ENCODE measurements around the gene ZNF726. TPM values are rescaled to one million over a fixed set of nuclear protein-coding genes. Genes with fewer than 3 reads are reported as not detected.
"Not testable (repeated sequence)": the region's sequence is repeated elsewhere in the genome, so short reads cannot be mapped to it uniquely, and the experiment has no call there.

Gene ZNF726
- polyA plus RNA-seq, 3 donors from 2014 or later, result 1.4 to 1.8 TPM; not detected in 1

GRCh38 chr19:23963396-23963795 lies 48.7 kb downstream of the ZNF726 start:
- peaks cover 3 to 16% (median 10%) of the 10 kb centered on the region in 6 donors for H3K9me3 Mint-ChIP-seq
- not testable (repeated sequence) for H3K27me3 Mint-ChIP-seq (ENCODE audit: low read depth in 3 of 3); H3K36me3 Mint-ChIP-seq; DNase-seq; H3K4me3 Mint-ChIP-seq; H3K27ac Mint-ChIP-seq; H3K4me1 Mint-ChIP-seq

DNA sequence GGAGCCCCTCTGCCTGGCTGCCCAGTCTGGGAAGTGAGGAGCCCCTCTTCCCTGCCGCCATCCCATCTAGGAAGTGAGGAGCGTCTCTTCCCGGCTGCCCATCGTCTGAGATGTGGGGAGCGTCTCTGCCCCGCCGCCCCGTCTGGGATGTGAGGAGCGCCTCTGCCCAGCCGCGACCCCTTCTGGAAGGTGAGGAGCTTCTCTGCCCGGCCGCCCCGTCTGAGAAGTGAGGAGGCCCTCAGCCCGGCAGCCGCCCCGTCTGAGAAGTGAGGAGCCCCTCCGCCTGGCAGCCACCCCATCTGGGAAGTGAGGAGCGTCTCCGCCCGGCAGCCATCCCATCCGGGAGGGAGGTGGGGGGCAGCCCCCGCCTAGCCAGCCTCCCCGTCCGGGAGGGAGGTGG lies 49.2 kb downstream of the ZNF726 start:
- H3K27me3 Mint-ChIP-seq (ENCODE audit: low read depth in 3 of 3); DNase-seq; H3K4me1 Mint-ChIP-seq; H3K36me3 Mint-ChIP-seq; H3K27ac Mint-ChIP-seq; H3K4me3 Mint-ChIP-seq: not testable (repeated sequence)
- H3K9me3 Mint-ChIP-seq, result peaks cover 3 to 15% (median 10%) of the 10 kb centered on the region in 6 donors

DNA sequence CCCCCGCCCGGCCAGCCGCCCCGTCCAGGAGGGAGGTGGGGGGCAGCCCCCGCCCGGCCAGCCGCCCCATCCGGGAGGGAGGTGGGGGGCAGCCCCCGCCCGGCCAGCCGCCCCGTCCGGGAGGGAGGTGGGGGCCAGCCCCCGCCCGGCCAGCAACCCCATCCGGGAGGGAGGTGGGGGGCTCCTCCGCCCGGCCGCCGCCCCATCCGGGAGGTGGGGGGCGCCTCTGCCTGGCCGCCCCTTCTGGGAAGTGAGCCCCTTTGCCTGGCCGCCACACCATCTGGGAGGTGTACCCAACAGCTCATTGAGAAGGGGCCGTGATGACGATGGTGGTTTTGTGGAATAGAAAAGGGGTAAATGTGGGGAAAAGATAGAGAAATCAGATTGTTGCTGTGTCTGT lies 49.6 kb downstream of the ZNF726 start:
- H3K36me3 Mint-ChIP-seq; H3K4me3 Mint-ChIP-seq; DNase-seq; H3K27ac Mint-ChIP-seq; H3K4me1 Mint-ChIP-seq; H3K27me3 Mint-ChIP-seq (ENCODE audit: low read depth in 3 of 3): not testable (repeated sequence)
- H3K9me3 Mint-ChIP-seq, result peaks cover 3 to 15% (median 10%) of the 10 kb centered on the region in 6 donors

- H3K27me3 Mint-ChIP-seq (ENCODE audit: low read depth in 3 of 3), result peaks cover 5 to 18% (median 6%) of the 10 kb centered on the region in 3 donors
- no peak for DNase-seq
- peaks cover 5 to 15% (median 9%) of the 10 kb centered on the region in 6 donors for H3K9me3 Mint-ChIP-seq
- H3K27ac Mint-ChIP-seq, result no peak overlapping the region
- peaks cover 0 to 9% (median 4%) of the 10 kb centered on the region in 3 donors for H3K36me3 Mint-ChIP-seq
- H3K4me1 Mint-ChIP-seq, result no peaks in the 10 kb centered on the region
- no peak overlapping the region for H3K4me3 Mint-ChIP-seq
Observed at GRCh38 chr19:23969630-23970029, 54.9 kb downstream of the ZNF726 start.

GRCh38 chr19:23971598-23971997 lies 56.9 kb downstream of the ZNF726 start:
- Mint-ChIP-seq H3K27ac (no peak overlapping the region), H3K27me3 (ENCODE audit: low read depth in 3 of 3) (peaks cover 5 to 18% (median 6%) of the 10 kb centered on the region in 3 donors), H3K9me3 (peaks cover 4 to 12% (median 6%) of the 10 kb centered on the region in 6 donors), H3K36me3 (peaks cover 0 to 5% (median 4%) of the 10 kb centered on the region in 3 donors), H3K4me3 (no peak overlapping the region), H3K4me1 (no peaks in the 10 kb centered on the region)
- no peak for DNase-seq

DNA sequence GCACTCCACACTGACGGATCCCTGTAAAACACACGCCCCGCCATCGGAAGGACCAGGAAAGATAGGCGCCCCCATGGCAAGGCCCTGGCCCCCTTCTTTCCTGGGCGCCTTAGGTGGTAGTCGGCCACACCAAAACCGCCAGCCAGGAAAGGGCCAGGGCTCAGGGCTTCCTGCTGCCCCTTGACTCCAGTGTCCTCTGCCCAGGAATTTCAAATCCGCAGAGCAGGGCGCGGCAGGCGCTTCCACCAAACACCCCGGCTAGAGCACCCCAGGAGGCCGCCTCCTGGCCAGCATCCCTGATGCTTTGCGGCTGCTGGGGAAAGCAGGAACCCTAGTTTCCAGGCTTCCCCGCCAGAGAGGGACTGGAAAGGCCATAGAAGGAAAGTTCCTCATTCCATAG lies 57.5 kb downstream of the ZNF726 start:
- no peaks in the 10 kb centered on the region for H3K4me1 Mint-ChIP-seq
- DNase-seq, result no peak
- peaks cover 3 to 12% (median 6%) of the 10 kb centered on the region in 6 donors for H3K9me3 Mint-ChIP-seq
- H3K27ac Mint-ChIP-seq, result no peak overlapping the region
- peaks cover 5 to 18% (median 6%) of the 10 kb centered on the region in 3 donors for H3K27me3 Mint-ChIP-seq (ENCODE audit: low read depth in 3 of 3)
- no peak overlapping the region for H3K4me3 Mint-ChIP-seq
- H3K36me3 Mint-ChIP-seq, result peaks cover 0 to 5% (median 4%) of the 10 kb centered on the region in 3 donors

DNA sequence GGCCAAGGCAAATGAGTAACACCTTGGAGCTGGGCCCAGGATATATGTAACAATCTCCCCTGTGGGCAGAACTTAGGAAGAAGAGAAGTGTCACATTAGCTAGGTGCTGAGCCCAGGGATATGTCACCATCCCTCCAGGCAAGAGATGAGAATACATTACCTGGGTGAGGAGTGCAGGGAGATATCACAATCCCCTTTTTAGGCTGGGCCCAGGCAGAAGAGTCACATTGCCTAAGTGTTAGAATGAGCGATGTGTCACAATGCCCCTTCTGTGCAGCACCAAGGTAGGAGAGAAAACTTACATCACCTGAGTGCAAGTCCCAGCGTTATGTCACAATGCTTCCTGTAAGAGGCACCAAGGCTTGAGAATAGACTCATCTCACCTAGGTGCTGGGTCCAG lies 60.3 kb downstream of the ZNF726 start:
- Mint-ChIP-seq H3K4me3 (no peak overlapping the region), H3K4me1 (no peaks in the 10 kb centered on the region), H3K9me3 (peaks cover 2 to 12% (median 6%) of the 10 kb centered on the region in 6 donors), H3K36me3 (peaks cover 0 to 5% (median 4%) of the 10 kb centered on the region in 3 donors), H3K27me3 (ENCODE audit: low read depth in 3 of 3) (peaks cover 2 to 12% (median 4%) of the 10 kb centered on the region in 3 donors), H3K27ac (no peak overlapping the region)
- DNase-seq, result no peak

DNA sequence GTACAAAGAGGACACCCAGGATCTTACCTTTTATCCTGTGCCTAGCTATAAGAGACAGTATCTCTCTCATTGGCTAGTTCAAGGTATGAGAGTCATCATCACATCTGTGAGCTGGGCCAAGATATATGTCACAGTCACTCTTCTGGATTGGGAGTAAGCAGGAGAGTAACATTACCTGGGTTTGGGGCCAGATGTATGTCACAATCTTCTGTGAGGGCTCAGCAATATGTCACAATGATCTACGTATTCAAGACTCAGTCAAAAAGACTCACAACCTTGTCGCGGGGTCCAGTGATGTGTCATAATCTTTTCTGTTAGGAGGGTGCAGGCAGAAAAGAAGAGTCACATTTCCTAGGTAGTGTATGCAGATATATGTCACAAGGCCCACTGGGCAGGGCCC lies 61.9 kb downstream of the ZNF726 start:
- H3K27ac Mint-ChIP-seq; H3K36me3 Mint-ChIP-seq; H3K4me1 Mint-ChIP-seq; H3K4me3 Mint-ChIP-seq; DNase-seq; H3K27me3 Mint-ChIP-seq (ENCODE audit: low read depth in 3 of 3): not testable (repeated sequence)
- peaks cover 0 to 11% (median 4%) of the 10 kb centered on the region in 6 donors for H3K9me3 Mint-ChIP-seq

- DNase-seq; H3K27ac Mint-ChIP-seq; H3K36me3 Mint-ChIP-seq; H3K4me3 Mint-ChIP-seq; H3K27me3 Mint-ChIP-seq (ENCODE audit: low read depth in 3 of 3); H3K4me1 Mint-ChIP-seq: not testable (repeated sequence)
- H3K9me3 Mint-ChIP-seq, result peaks cover 0 to 11% (median 4%) of the 10 kb centered on the region in 6 donors
Observed at GRCh38 chr19:23977256-23977655, 62.6 kb downstream of the ZNF726 start.

DNA sequence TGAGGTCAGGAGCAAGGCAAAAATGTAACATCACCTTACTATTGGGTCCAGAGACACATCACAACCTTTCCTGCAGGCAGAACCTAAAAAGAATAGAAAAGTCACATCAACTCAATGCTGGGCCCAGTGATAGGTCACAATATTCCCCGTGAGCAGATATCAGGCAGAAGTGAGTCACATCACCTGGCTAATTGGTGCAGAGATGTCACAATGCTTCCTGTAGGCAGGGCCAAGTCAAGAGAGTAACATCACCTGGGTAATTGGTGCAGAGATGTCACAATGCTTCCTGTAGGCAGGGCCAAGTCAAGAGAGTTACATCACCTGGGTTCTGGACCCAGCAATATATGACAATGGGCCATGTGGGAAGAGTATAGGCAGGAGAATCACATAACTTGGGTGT lies 63.4 kb downstream of the ZNF726 start:
- DNase-seq, result no peak
- H3K27ac Mint-ChIP-seq, result no peak overlapping the region
- H3K9me3 Mint-ChIP-seq, result peaks cover 0 to 9% (median under 1%) of the 10 kb centered on the region in 6 donors
- peaks cover 0 to 1% (median 0%) of the 10 kb centered on the region in 3 donors for H3K36me3 Mint-ChIP-seq
- no peak overlapping the region for H3K4me3 Mint-ChIP-seq
- H3K27me3 Mint-ChIP-seq (ENCODE audit: low read depth in 3 of 3), result peaks cover 0 to 2% (median 0%) of the 10 kb centered on the region in 3 donors
- peaks cover 0 to 7% of the 10 kb centered on the region in 2 donors for H3K4me1 Mint-ChIP-seq

GRCh38 chr19:23980805-23981204 lies 66.1 kb downstream of the ZNF726 start:
- H3K4me3 Mint-ChIP-seq, result no peak overlapping the region
- H3K27ac Mint-ChIP-seq, result no peak overlapping the region
- H3K36me3 Mint-ChIP-seq, result no peaks in the 10 kb centered on the region
- peaks cover 0 to 2% (median 0%) of the 10 kb centered on the region in 6 donors for H3K9me3 Mint-ChIP-seq
- no peak for DNase-seq
- peaks cover 0 to 7% of the 10 kb centered on the region in 2 donors for H3K4me1 Mint-ChIP-seq
- peaks cover 0 to 2% (median 0%) of the 10 kb centered on the region in 3 donors for H3K27me3 Mint-ChIP-seq (ENCODE audit: low read depth in 3 of 3)

DNA sequence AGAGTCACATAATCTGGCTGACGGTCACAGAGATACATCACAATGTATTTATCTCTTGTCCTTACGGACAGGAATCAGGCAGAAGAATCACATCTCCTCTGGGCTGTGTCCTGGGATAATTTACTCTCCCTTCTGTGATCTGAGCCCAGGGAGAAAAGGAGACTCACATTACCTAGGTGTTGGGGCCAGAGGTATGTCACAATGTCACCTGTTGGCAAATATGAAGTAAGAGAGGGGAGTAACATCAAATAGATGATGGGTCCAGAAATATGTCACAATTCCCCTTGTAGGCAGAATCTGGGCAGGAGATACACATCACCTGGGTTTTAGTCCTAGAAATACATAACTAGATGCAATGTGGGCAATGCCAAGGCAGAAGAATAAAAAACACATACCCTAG lies 67.2 kb downstream of the ZNF726 start:
- DNase-seq, result no peak
- Mint-ChIP-seq H3K27me3 (ENCODE audit: low read depth in 3 of 3) (peaks cover 0 to 2% (median 0%) of the 10 kb centered on the region in 3 donors), H3K4me1 (peaks cover 0 to 7% of the 10 kb centered on the region in 2 donors), H3K36me3 (no peaks in the 10 kb centered on the region), H3K9me3 (peaks cover 0 to under 1% (median 0%) of the 10 kb centered on the region in 6 donors), H3K4me3 (no peak overlapping the region), H3K27ac (no peak overlapping the region)

DNA sequence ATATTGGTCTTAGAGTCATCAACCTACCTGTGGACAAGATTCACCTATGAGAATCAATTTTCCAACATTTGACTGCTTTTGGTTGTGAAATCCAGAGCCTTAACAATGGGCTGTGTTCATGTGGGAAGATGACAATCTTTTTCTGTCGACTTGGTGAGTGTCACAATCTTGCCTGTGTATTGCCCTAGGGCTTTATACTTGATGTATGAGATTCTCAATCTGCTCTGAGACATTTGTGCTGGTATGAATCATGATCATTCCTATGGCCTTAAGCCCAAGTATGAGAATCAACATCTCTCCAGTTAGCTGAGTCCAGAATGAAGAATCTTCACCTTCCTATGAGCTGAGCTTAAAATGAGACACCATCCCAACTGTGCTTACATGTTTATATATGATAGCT lies 68.7 kb downstream of the ZNF726 start:
- Mint-ChIP-seq H3K4me1 (peaks cover 0 to 7% of the 10 kb centered on the region in 2 donors), H3K27me3 (ENCODE audit: low read depth in 3 of 3) (peaks cover 0 to 4% (median 1%) of the 10 kb centered on the region in 3 donors), H3K36me3 (no peaks in the 10 kb centered on the region), H3K27ac (no peak overlapping the region), H3K4me3 (no peak overlapping the region), H3K9me3 (peaks cover 0 to 2% (median 0%) of the 10 kb centered on the region in 6 donors)
- DNase-seq, result no peak

Data from immature natural killer cell (primary cell).